Sigmoid colon (tissue), 4 donors: ENCODE results near the gene SLIT1.

Source experiments
- POLR2A ChIP-seq, 2 donors: fragments of 450-650 bp; IDR thresholded peaks; one replicate each; pipeline ENCODE4 v1.6.1; 2016; ENCODE audit warnings: antibody characterized with exemption in 2 of 2, mild to moderate bottlenecking in 2 of 2, moderate library complexity in 2 of 2
- POLR2AphosphoS5 ChIP-seq, 4 donors: sonication (generic); formaldehyde crosslinking; IDR thresholded peaks; one replicate each; pipeline ENCODE4 v1.6.1; 2017; ENCODE audit warnings: antibody characterized with exemption in 4 of 4
- TF ChIP-seq, protein P1 (sequence below), 4 experiments: fragments of 450-650 bp in 3 of 4; fragments of 200-600 bp in 1 of 4; IDR thresholded peaks; one replicate each; pipeline ENCODE4 v1.5.1; 2016 to 2019; ENCODE audit warnings: antibody characterized with exemption in 4 of 4, mild to moderate bottlenecking in 3 of 4, moderate library complexity in 2 of 4

DNA sequence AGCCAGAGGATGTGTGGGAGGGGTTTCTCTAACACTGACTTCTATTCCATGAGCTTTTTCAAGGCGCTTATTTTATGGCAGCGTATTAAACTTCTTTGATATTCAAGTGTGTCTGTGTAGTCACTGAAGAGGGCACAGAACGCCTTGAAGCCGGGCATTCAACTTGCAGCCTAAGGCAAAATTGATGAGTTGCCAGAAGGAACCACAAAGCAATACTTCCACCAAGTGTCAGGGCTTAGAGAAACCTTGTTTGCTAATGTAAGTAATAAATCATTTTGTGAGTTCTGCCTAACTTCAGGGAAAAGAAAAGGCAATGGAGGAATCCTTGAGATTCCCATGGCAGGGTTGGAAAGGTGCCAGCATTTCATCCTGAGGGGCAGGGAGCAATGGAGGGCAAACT lies 189.9 kb downstream of the SLIT1 start:
- TF ChIP-seq, protein P1, sequence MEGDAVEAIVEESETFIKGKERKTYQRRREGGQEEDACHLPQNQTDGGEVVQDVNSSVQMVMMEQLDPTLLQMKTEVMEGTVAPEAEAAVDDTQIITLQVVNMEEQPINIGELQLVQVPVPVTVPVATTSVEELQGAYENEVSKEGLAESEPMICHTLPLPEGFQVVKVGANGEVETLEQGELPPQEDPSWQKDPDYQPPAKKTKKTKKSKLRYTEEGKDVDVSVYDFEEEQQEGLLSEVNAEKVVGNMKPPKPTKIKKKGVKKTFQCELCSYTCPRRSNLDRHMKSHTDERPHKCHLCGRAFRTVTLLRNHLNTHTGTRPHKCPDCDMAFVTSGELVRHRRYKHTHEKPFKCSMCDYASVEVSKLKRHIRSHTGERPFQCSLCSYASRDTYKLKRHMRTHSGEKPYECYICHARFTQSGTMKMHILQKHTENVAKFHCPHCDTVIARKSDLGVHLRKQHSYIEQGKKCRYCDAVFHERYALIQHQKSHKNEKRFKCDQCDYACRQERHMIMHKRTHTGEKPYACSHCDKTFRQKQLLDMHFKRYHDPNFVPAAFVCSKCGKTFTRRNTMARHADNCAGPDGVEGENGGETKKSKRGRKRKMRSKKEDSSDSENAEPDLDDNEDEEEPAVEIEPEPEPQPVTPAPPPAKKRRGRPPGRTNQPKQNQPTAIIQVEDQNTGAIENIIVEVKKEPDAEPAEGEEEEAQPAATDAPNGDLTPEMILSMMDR (IDR thresholded peaks at IDR 0.05) = no peak
- no peak for TF ChIP-seq POLR2A (IDR thresholded peaks at IDR 0.05)
- no peak for TF ChIP-seq POLR2AphosphoS5 (IDR thresholded peaks at IDR 0.05)
